Caco-2 (cell line): ENCODE data around the gene PTPRN2. TPM values are rescaled to one million over a fixed set of nuclear protein-coding genes. Genes with fewer than 3 reads are reported as not detected.

Source experiments
- BruUV-seq: library from RNA; stranded (reverse); fragments of 400-500 nt; replicated peaks from 2 replicates; lab custom pipeline; 2021; lab: Mats Ljungman, UMichigan
- CTCF ChIA-PET: fragments of 300-600 bp; sonication (Branson Sonifier 250); formaldehyde crosslinking; loops from one replicate; lab custom pipeline; 2022; ENCODE audit warnings: antibody characterized with exemption; lab: Charles Lee
- POLR2A ChIA-PET: fragments of 300-600 bp; sonication (Branson Sonifier 250); formaldehyde crosslinking; loops from one replicate; lab custom pipeline; 2022; ENCODE audit warnings: antibody characterized with exemption; lab: Charles Lee
- DNase-seq, 2 experiments: peaks; one replicate each; pipeline versions ENCODE4 v3.0.0 to v3.0.0-alpha.2; 2020 to 2022
- H3K27me3 ChIP-seq: replicated peaks from 2 replicates; pipeline ENCODE4 v1.6.0; 2011; ENCODE audit warnings: low read length; ENCODE audit not compliant: control insufficient read depth, insufficient read depth
- H3K36me3 ChIP-seq: 2 replicates; pipeline ENCODE4 v1.5.1; 2011; ENCODE audit warnings: low read length; ENCODE audit not compliant: control insufficient read depth, insufficient read depth
- H3K4me1 ChIP-seq: fragments of 250-450 bp; sonication (Bioruptor Pico); 2 replicates; pipeline ENCODE4 v1.5.1; 2020; ENCODE audit warnings: mild to moderate bottlenecking
- H3K4me3 ChIP-seq: 2 replicates; pipeline ENCODE4 v1.5.1; 2011; ENCODE audit warnings: low read depth, mild to moderate bottlenecking, control low read depth, low read length
- H3K9me3 ChIP-seq: fragments of 250-450 bp; sonication (Bioruptor Pico); 2 replicates; pipeline ENCODE4 v1.5.1; 2020; ENCODE audit warnings: mild to moderate bottlenecking, moderate library complexity
- H3K27ac Mint-ChIP-seq: one replicate; pipeline ENCODE4 v1.8.0; 2022; ENCODE audit warnings: mixed read lengths; ENCODE audit not compliant: unreplicated experiment
- H3K27me3 Mint-ChIP-seq: one replicate; pipeline ENCODE4 v1.8.0; 2022; ENCODE audit warnings: mixed read lengths; ENCODE audit not compliant: insufficient read depth, unreplicated experiment
- H3K36me3 Mint-ChIP-seq: one replicate; pipeline ENCODE4 v1.8.0; 2022; ENCODE audit warnings: mild to moderate bottlenecking, mixed read lengths; ENCODE audit not compliant: insufficient read depth, unreplicated experiment
- H3K4me1 Mint-ChIP-seq: one replicate; pipeline ENCODE4 v1.8.0; 2022; ENCODE audit warnings: low read depth, mixed read lengths; ENCODE audit not compliant: unreplicated experiment
- H3K4me3 Mint-ChIP-seq: one replicate; pipeline ENCODE4 v1.8.0; 2022; ENCODE audit warnings: mild to moderate bottlenecking, moderate library complexity, mixed read lengths; ENCODE audit not compliant: unreplicated experiment
- H3K9me3 Mint-ChIP-seq: one replicate; pipeline ENCODE4 v1.8.0; 2022; ENCODE audit warnings: mixed read lengths; ENCODE audit not compliant: unreplicated experiment
- intact Hi-C: fragments of 100-400 bp; cut with micrococcal nuclease; formaldehyde crosslinking; loops from one replicate; pipeline ENCODE4 v1.10.0; 2022; ENCODE audit not compliant: unreplicated experiment
- total RNA-seq: library from RNA; stranded (reverse); gene quantifications from 2 replicates; pipeline ENCODE4 v1.2.3, GENCODE V29; 2022
- TF ChIP-seq, protein P1 (sequence below), 2 experiments: fragments of 200-600 bp in 1 of 2; IDR thresholded peaks; 1 replicate in 1 of 2; 2 replicates in 1 of 2; pipeline versions ENCODE4 v1.5.1 to v1.8.0; 2011 to 2022; ENCODE audit warnings: antibody characterized with exemption in 1 of 2, control low read depth in 1 of 2, inconsistent platforms in 1 of 2, low read depth in 1 of 2, low read length in 1 of 2, mild to moderate bottlenecking in 1 of 2, moderate library complexity in 1 of 2; ENCODE audit not compliant: insufficient read depth in 1 of 2, severe bottlenecking in 1 of 2, unreplicated experiment in 1 of 2

The PTPRN2 gene
- total RNA-seq, 1 experiment from 2014 or later = 1.4 TPM

DNA sequence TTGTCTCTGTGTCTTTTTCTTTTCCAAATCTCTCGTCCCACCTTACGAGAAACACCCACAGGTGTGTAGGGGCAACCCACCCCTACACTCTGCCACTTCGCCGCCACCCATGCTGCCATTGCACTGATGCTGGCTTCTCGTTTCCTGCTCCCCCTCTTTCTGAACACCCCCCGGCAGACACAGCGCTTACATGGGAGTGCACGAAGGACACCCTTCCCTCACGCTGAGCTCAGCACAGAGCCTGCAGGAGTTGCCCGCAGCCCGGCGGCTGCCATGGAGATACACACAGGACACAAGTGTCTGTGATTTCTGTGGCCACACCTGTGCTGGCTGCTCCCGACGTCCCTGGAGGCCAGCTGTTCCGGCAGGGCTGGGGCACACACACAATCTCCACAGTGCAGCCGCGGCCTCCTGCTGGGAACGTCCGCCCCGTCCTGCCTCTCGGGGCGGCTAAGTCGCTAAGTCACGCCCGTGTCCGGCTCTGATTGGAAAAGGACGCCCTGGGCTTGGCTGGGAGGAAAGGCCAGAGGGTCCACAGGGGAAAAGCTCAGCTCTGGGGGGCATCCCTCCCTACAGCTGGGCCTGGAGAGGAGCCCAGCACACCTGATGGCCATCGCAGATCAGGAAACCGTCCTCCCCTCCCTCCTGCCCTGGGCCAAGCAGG, 349.8 kb downstream of the PTPRN2 start:
- DNase-seq = no peak
- Mint-ChIP-seq H3K4me3 (no peak overlapping the region), H3K9me3 (peaks cover 52% of the 10 kb centered on the region), H3K27me3 (no peaks in the 10 kb centered on the region), H3K27ac (no peak overlapping the region), H3K4me1 (no peaks in the 10 kb centered on the region), H3K36me3 (no peaks in the 10 kb centered on the region)
- intact Hi-C loops = no loop called here
- Histone ChIP-seq H3K9me3 (peaks cover 3% of the 10 kb centered on the region; the same call in 1 of the 2 replicates), H3K4me3 (no peak overlapping the region), H3K4me1 (no peaks in the 10 kb centered on the region), H3K36me3 (no peaks in the 10 kb centered on the region), H3K27me3 (no peaks in the 10 kb centered on the region)
- TF ChIP-seq, protein P1, sequence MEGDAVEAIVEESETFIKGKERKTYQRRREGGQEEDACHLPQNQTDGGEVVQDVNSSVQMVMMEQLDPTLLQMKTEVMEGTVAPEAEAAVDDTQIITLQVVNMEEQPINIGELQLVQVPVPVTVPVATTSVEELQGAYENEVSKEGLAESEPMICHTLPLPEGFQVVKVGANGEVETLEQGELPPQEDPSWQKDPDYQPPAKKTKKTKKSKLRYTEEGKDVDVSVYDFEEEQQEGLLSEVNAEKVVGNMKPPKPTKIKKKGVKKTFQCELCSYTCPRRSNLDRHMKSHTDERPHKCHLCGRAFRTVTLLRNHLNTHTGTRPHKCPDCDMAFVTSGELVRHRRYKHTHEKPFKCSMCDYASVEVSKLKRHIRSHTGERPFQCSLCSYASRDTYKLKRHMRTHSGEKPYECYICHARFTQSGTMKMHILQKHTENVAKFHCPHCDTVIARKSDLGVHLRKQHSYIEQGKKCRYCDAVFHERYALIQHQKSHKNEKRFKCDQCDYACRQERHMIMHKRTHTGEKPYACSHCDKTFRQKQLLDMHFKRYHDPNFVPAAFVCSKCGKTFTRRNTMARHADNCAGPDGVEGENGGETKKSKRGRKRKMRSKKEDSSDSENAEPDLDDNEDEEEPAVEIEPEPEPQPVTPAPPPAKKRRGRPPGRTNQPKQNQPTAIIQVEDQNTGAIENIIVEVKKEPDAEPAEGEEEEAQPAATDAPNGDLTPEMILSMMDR (IDR thresholded peaks at IDR 0.05; ENCODE audit: insufficient read depth in 1 of 2, low read depth in 1 of 2, low read length in 1 of 2, severe bottlenecking in 1 of 2, unreplicated experiment in 1 of 2) = no peak
- no TSS peak for BruUV-seq
- CTCF ChIA-PET = no interaction called here
- POLR2A ChIA-PET = no interaction called here

GRCh38 chr7:158236400-158236799, 351.2 kb downstream of the PTPRN2 start:
- CTCF ChIA-PET = no interaction called here
- no peaks in the 10 kb centered on the region for H3K27me3 Mint-ChIP-seq
- TF ChIP-seq, protein P1 (IDR thresholded peaks at IDR 0.05; ENCODE audit: insufficient read depth in 1 of 2, low read depth in 1 of 2, low read length in 1 of 2, severe bottlenecking in 1 of 2, unreplicated experiment in 1 of 2) = no peak
- no peaks in the 10 kb centered on the region for H3K36me3 Mint-ChIP-seq
- Histone ChIP-seq H3K4me1 (no peaks in the 10 kb centered on the region), H3K4me3 (no peak overlapping the region), H3K36me3 (no peaks in the 10 kb centered on the region), H3K9me3 (peaks cover 8% of the 10 kb centered on the region), H3K27me3 (no peaks in the 10 kb centered on the region)
- intact Hi-C loops = no loop called here
- H3K27ac Mint-ChIP-seq = no peak overlapping the region
- H3K9me3 Mint-ChIP-seq = peaks cover 54% of the 10 kb centered on the region
- POLR2A ChIA-PET = no interaction called here
- H3K4me1 Mint-ChIP-seq = no peaks in the 10 kb centered on the region
- no TSS peak for BruUV-seq
- no peak for DNase-seq
- H3K4me3 Mint-ChIP-seq = no peak overlapping the region

DNA sequence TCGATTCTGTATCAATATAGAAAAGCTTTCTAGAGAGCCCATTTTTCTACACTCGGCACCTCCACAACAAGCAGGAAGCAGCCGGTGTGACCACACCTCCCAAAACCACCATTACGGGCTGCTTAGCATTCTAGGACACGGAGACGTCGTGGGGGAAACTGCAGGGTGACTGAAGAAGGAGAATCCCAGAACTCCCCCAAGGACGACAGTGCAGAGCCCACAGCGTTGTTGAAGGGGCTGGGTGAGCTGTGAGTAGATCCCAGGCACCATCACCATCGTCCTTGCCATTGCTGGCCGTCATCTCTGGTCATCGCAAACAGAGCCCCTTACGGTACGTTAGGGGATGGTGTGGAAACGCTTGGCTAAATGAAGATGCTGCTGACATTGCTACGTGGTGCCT, 351.8 kb downstream of the PTPRN2 start:
- H3K9me3 ChIP-seq = peaks cover 11% of the 10 kb centered on the region
- H3K4me1 Mint-ChIP-seq = no peaks in the 10 kb centered on the region
- H3K27me3 Mint-ChIP-seq = no peaks in the 10 kb centered on the region
- no peak for DNase-seq
- H3K9me3 Mint-ChIP-seq = peaks cover 60% of the 10 kb centered on the region
- H3K4me3 ChIP-seq = no peak overlapping the region
- intact Hi-C loops = no loop called here
- TF ChIP-seq, protein P1 (IDR thresholded peaks at IDR 0.05; ENCODE audit: insufficient read depth in 1 of 2, low read depth in 1 of 2, low read length in 1 of 2, severe bottlenecking in 1 of 2, unreplicated experiment in 1 of 2) = no peak
- no peaks in the 10 kb centered on the region for H3K36me3 Mint-ChIP-seq
- no peak overlapping the region for H3K27ac Mint-ChIP-seq
- CTCF ChIA-PET = no interaction called here
- H3K4me3 Mint-ChIP-seq = no peak overlapping the region
- H3K27me3 ChIP-seq = no peaks in the 10 kb centered on the region
- H3K36me3 ChIP-seq = no peaks in the 10 kb centered on the region
- POLR2A ChIA-PET = no interaction called here
- no TSS peak for BruUV-seq
- no peaks in the 10 kb centered on the region for H3K4me1 ChIP-seq
